Upper lobe of left lung (tissue), 6 donors: ENCODE measurements around the gene PHF23. TPM values are rescaled to one million over a fixed set of nuclear protein-coding genes. Genes with fewer than 3 reads are reported as not detected.
A peak's percentile ranks its signal among the peaks of the same experiment; 100 is the strongest.

Experiments used
- ATAC-seq, 2 donors: fragments of 200-7000 bp; cut with Tn5 transposase; one replicate each; pipeline ENCODE4 v1.9.1; 2022; ENCODE audit warnings: mild to moderate bottlenecking in 2 of 2, moderate library complexity in 2 of 2; ENCODE audit not compliant: low FRiP score in 2 of 2
- DNase-seq, 2 donors: peaks; one replicate each; pipeline ENCODE4 v3.0.0-alpha.2; 2019 to 2020
- H3K27ac ChIP-seq, 4 donors: fragments of 200-600 bp; sonication (generic); one replicate each; pipeline ENCODE4 v1.5.1; 2016 to 2019
- H3K27me3 ChIP-seq, 4 donors: fragments of 200-600 bp; sonication (generic); one replicate each; pipeline ENCODE4 v1.5.1; 2017 to 2019
- H3K36me3 ChIP-seq, 4 donors: fragments of 200-600 bp; sonication (generic); one replicate each; pipeline ENCODE4 v1.5.1; 2016 to 2019
- H3K4me1 ChIP-seq, 4 donors: fragments of 200-600 bp; sonication (generic); one replicate each; pipeline ENCODE4 v1.5.1; 2018 to 2019
- H3K4me3 ChIP-seq, 4 donors: fragments of 200-600 bp; sonication (generic); one replicate each; pipeline ENCODE4 v1.5.1; 2017 to 2019; ENCODE audit warnings: mild to moderate bottlenecking in 2 of 4, moderate library complexity in 1 of 4
- H3K9me3 ChIP-seq, 4 donors: fragments of 200-600 bp; sonication (generic); one replicate each; pipeline ENCODE4 v1.5.1; 2018 to 2019
- EP300 ChIP-seq, 4 donors: sonication (generic); formaldehyde crosslinking; IDR thresholded peaks; one replicate each; pipeline ENCODE4 v1.5.1; 2017; ENCODE audit warnings: antibody characterized with exemption in 4 of 4, control low read depth in 2 of 4
- POLR2A ChIP-seq, 4 donors: fragments of 450-650 bp; IDR thresholded peaks; one replicate each; pipeline ENCODE4 v1.5.1; 2016 to 2017; ENCODE audit warnings: antibody characterized with exemption in 4 of 4, mild to moderate bottlenecking in 2 of 4
- POLR2AphosphoS5 ChIP-seq, 2 donors: sonication (generic); formaldehyde crosslinking; IDR thresholded peaks; one replicate each; pipeline ENCODE4 v1.5.1; 2017; ENCODE audit warnings: antibody characterized with exemption in 2 of 2
- WGBS, 2 donors: methylation state at CpG; one replicate each; pipeline ENCODE4 v1.1.5; 2017 to 2018; 5-methylcytosine and 5-hydroxymethylcytosine counted together
- total RNA-seq, 6 donors: library from RNA; depleted of rRNA in 4 of 6; stranded (reverse); fragments of >200 nt in 4 of 6; gene quantifications; one replicate each; pipeline versions ENCODE4 v1.1.0 to v1.2.1, GENCODE V29; 2016 to 2021
- TF ChIP-seq, protein P1 (sequence below), 6 experiments: fragments of 450-650 bp in 4 of 6; fragments of 200-600 bp in 2 of 6; sonication (generic) in 2 of 6; IDR thresholded peaks; one replicate each; pipeline ENCODE4 v1.5.1; 2016 to 2019; ENCODE audit warnings: antibody characterized with exemption in 6 of 6
- donor health status: DM: no; HTN: no; CAD: no; lungs with moderate emphysema.
- donor health status: DM: no; HTN: yes; CAD: no; lungs with severe emphysema.

The PHF23 gene
- total RNA-seq, 6 donors from 2014 or later, result 25.4 to 54.5 (median 31.2) TPM

DNA sequence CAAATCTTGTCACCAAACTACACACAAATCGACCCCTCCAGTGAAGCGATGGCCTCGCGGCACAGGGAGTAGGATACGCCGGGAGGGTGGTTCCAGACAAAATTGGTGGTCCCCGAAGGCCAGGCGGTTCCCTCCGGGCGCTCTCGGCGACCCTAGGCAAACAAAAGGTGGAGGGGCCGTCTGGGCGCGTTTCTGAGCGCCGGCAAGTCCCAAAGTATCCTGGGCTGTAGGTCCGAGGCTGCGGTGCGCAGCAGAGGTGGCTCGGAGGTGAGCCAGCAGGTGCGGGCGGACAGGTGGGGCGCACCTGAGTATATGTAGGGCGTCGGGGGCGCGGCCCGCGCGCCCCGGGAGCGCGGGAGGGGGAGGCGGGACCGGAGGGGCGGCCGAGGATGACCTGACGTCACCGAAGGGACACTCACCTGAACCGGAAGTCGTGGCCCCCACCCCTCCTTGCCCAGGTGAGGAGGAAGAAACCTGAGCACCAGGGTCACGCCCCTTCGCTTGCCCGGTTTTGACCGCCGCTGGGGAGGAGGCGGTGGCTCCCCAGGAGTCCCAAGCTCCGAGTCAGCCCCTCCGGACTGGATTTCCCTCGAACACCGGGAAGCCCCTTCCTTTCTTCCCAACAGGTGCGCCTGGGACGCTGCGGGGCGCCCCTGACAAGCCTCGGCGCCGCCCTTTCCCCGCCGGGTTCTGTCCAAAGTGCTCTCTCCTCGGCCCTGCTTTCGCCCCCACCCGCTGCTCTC lies 23.1 kb upstream of the PHF23 start, which contains the start of gene CLDN7:
TSS of gene CLDN7 (minus strand) at position 287 of the 743 bp plus-strand sequence. CDS start 435 bp downstream, outside the sequence.
- Histone ChIP-seq H3K4me1 (peaks cover 24 to 62% (median 40%) of the 10 kb centered on the region in 4 donors), H3K4me3 (peak within 1 kb of the TSS; percentile 35 to 73 (median 56)), H3K36me3 (peaks cover 1 to 25% (median 16%) of the 10 kb centered on the region in 4 donors), H3K9me3 (no peaks in the 10 kb centered on the region), H3K27ac (peak within 1 kb of the TSS; percentile 82 to 89 (median 86)), H3K27me3 (peaks cover 0 to 19% (median 6%) of the 10 kb centered on the region in 4 donors)
- WGBS, 2 donors, result 12 to 16% methylated on average over 21 to 44 of the region's 64 CpGs
- DNase-seq, result peak; percentile 93 to 94
- TF ChIP-seq POLR2AphosphoS5 (IDR thresholded peaks at IDR 0.05), result peak; percentile 73 to 92
- peak in 1 of 4 donors; percentile 3 for TF ChIP-seq EP300 (IDR thresholded peaks at IDR 0.05)
- TF ChIP-seq, protein P1, sequence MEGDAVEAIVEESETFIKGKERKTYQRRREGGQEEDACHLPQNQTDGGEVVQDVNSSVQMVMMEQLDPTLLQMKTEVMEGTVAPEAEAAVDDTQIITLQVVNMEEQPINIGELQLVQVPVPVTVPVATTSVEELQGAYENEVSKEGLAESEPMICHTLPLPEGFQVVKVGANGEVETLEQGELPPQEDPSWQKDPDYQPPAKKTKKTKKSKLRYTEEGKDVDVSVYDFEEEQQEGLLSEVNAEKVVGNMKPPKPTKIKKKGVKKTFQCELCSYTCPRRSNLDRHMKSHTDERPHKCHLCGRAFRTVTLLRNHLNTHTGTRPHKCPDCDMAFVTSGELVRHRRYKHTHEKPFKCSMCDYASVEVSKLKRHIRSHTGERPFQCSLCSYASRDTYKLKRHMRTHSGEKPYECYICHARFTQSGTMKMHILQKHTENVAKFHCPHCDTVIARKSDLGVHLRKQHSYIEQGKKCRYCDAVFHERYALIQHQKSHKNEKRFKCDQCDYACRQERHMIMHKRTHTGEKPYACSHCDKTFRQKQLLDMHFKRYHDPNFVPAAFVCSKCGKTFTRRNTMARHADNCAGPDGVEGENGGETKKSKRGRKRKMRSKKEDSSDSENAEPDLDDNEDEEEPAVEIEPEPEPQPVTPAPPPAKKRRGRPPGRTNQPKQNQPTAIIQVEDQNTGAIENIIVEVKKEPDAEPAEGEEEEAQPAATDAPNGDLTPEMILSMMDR (IDR thresholded peaks at IDR 0.05), result peak in 2 of 6 experiments; percentile 14 to 16
- peak in 3 of 4 donors; percentile 66 to 96 (median 84) for TF ChIP-seq POLR2A (IDR thresholded peaks at IDR 0.05)
- ATAC-seq, result peak; percentile 53 to 87

DNA sequence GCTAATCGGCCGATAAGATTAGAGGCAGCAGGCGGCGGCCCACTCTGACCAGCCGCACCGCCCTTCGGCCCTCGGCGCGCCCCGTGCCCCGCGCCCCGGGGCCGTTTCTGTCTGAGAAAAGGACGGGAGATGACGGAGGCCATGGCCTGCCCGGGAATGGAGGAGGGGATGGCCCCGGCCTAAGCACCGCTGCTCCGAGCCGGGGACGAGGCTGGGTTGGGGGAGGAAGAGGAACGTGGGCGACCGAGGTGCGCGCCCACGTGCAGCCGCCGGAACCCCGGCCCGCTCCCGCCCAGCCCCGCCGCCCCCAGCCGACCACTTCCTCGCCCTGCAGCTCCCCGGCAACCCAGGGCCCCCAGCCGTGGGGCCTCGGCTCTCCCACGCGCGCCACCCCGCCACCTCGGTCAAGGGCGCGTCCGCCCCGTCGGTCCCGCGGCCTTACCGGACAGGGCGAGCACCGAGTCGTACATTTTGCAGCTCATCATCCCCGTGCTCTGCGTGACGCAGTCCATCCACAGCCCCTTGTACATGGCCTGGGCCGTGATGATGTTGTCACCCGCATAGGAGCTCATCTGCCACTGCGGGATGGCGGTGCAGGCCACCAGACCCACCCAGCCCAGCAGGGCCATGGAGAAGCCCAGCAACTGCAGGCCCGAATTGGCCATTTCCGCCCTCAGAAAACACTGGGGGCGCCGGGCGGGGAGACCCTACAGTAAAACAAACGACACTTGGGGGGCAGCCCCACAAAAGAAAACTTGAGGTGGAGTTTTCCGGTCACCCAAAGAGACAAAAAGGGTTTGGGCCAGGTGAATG lies 22.3 kb upstream of the PHF23 start:
- peak in 1 of 2 donors; percentile 89 for DNase-seq
- Histone ChIP-seq H3K4me3 (peak overlapping the region; percentile 16 to 73 (median 56)), H3K27ac (peak overlapping the region; percentile 82 to 89 (median 86)), H3K4me1 (peaks cover 24 to 62% (median 40%) of the 10 kb centered on the region in 4 donors), H3K9me3 (no peaks in the 10 kb centered on the region), H3K27me3 (peaks cover 0 to 19% (median 6%) of the 10 kb centered on the region in 4 donors), H3K36me3 (peaks cover 6 to 33% (median 22%) of the 10 kb centered on the region in 4 donors)
- TF ChIP-seq POLR2A (IDR thresholded peaks at IDR 0.05) (peak in 1 of 4 donors; percentile 56), POLR2AphosphoS5 (IDR thresholded peaks at IDR 0.05) (no peak)
- 11 to 16% methylated on average over 17 to 46 of the region's 71 CpGs for WGBS, 2 donors
- ATAC-seq, result peak in 1 of 2 donors; percentile 32

GRCh38 chr17:7260651-7261378 lies 21.6 kb upstream of the PHF23 start:
- H3K4me3 ChIP-seq, result peak overlapping the region; percentile 16 to 73 (median 56)
- DNase-seq (peak; percentile 90 to 93), ATAC-seq (peak; percentile 76 to 78)
- no peaks in the 10 kb centered on the region for H3K9me3 ChIP-seq
- TF ChIP-seq, protein P1 (IDR thresholded peaks at IDR 0.05), result no peak
- TF ChIP-seq POLR2AphosphoS5 (IDR thresholded peaks at IDR 0.05) (peak; percentile 45 to 57), EP300 (IDR thresholded peaks at IDR 0.05) (no peak), POLR2A (IDR thresholded peaks at IDR 0.05) (peak in 1 of 4 donors; percentile 63)
- WGBS, 2 donors, result 13 to 38% methylated on average over 8 to 32 of the region's 54 CpGs
- peaks cover 6 to 41% (median 26%) of the 10 kb centered on the region in 4 donors for H3K36me3 ChIP-seq
- H3K27me3 ChIP-seq, result peaks cover 0 to 19% (median 6%) of the 10 kb centered on the region in 4 donors
- peaks cover 24 to 62% (median 40%) of the 10 kb centered on the region in 4 donors for H3K4me1 ChIP-seq
- H3K27ac ChIP-seq, result peak overlapping the region; percentile 82 to 89 (median 86)

GRCh38 chr17:7260151-7260550 lies 20.9 kb upstream of the PHF23 start:
- ATAC-seq (no peak), DNase-seq (no peak)
- no peaks in the 10 kb centered on the region for H3K9me3 ChIP-seq
- H3K27me3 ChIP-seq, result peaks cover 0 to 19% (median 6%) of the 10 kb centered on the region in 4 donors
- peak overlapping the region; percentile 82 to 89 (median 86) for H3K27ac ChIP-seq
- H3K4me3 ChIP-seq, result peak overlapping the region in 3 of 4 donors; percentile 55 to 73 (median 56)
- TF ChIP-seq EP300 (IDR thresholded peaks at IDR 0.05), result no peak
- TF ChIP-seq POLR2A (IDR thresholded peaks at IDR 0.05), result no peak
- TF ChIP-seq, protein P1 (IDR thresholded peaks at IDR 0.05), result no peak
- peaks cover 6 to 47% (median 31%) of the 10 kb centered on the region in 4 donors for H3K36me3 ChIP-seq
- peaks cover 24 to 62% (median 40%) of the 10 kb centered on the region in 4 donors for H3K4me1 ChIP-seq
- 80 to 81% methylated on average over 4 of the region's 4 CpGs for WGBS, 2 donors
